NCI-H524 (cell line): ENCODE data around the gene ERAS.

ENCODE experiments used
- DNase-seq, 2 experiments: peaks; one replicate each; lab custom pipeline; 2025; lab: John Stamatoyannopoulos, UW

ERAS gene

GRCh38 chrX:48826135-48826875, at the start of gene ERAS:
TSS of gene ERAS (plus strand) at chrX:48826513. CDS start at chrX:48829124, 2,611 bp downstream.
- no peak for DNase-seq

GRCh38 chrX:48776818-48777439, 49.4 kb upstream of the ERAS start:
- DNase-seq = no peak

- DNase-seq = no peak
Observed at GRCh38 chrX:48779399-48779798, 46.9 kb upstream of the ERAS start.

DNA sequence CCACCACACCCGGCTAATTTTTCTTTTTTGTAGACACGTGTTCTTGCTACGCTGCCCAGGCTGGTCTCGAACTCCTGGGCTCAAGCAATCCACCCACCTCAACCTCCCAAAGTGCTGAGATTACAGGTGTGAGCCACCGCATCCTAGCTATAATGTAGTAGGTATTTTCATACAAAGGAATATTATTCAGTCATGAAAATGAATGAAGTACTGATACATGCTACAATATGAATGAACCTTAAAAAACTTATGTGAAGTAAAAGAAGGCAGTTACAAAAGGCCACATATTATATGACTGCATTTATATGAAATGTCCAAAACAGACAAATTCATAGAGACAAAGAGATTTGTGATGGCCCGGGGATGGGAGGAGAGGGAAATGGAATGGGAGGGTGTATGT, 44.6 kb upstream of the ERAS start:
- DNase-seq = no peak

DNA sequence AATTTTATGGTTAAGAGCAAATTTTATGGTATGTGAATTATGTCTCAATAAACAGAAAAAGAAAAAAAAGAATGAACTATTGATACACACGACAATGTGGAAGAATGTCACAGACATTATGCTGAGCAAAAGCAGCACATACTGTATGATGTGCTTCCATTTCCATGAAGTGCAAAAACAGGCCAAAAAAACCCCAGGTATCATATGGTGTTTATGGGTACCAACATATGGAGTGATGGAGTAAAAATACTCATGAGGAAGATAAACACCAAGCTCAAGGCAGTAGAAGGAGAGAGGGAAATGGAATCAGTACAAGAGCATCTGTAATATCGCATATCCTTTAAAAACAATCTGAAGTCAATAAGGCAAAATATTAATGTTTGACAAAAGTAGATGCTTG, 44.1 kb upstream of the ERAS start:
- no peak for DNase-seq

GRCh38 chrX:48782795-48783194, 43.5 kb upstream of the ERAS start:
- DNase-seq = no peak

DNA sequence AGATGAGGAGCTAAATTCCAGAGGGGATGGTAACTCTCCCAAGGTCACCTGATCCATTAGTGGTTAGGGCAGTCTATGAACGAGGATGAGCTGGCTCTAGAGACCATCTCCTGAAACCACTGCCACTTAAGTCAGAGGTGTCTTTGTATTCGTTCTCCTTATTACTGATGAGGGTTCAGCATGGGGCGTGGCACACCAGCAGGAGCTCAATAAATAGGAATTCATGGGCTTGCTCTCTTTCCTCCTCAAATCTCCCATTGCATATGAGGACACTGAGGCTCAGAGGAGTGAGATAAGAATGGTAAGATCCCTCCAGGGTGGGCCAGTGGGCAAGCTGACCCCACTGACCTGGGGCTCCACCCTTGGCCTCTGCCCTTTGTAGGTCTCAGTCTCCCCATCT, 41.6 kb upstream of the ERAS start:
- no peak for DNase-seq

DNA sequence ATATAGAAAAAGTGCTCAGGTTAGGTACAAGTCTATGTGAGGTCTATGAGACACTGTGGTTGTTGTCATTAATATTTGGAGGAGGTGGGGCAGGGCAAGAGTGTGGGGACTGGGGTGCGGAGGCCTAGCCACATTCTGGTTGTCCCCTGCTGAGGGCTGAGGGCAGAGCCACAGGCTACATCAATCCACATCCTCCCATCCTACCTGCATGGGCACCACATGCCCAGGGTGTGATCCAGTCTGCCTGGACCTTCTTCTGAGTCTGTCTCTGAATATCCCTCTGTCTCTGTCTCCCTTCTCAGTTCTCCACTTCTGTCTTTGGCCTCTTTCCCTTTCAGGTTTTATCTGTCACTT, 41.1 kb upstream of the ERAS start:
- no peak for DNase-seq

GRCh38 chrX:48785540-48786214, 40.6 kb upstream of the ERAS start:
- no peak for DNase-seq

GRCh38 chrX:48786341-48786800, 39.9 kb upstream of the ERAS start, which contains the start of gene GATA1:
TSS of gene GATA1 (plus strand) at chrX:48786590. CDS start at chrX:48791110, 4,520 bp downstream.
- no peak for DNase-seq

DNA sequence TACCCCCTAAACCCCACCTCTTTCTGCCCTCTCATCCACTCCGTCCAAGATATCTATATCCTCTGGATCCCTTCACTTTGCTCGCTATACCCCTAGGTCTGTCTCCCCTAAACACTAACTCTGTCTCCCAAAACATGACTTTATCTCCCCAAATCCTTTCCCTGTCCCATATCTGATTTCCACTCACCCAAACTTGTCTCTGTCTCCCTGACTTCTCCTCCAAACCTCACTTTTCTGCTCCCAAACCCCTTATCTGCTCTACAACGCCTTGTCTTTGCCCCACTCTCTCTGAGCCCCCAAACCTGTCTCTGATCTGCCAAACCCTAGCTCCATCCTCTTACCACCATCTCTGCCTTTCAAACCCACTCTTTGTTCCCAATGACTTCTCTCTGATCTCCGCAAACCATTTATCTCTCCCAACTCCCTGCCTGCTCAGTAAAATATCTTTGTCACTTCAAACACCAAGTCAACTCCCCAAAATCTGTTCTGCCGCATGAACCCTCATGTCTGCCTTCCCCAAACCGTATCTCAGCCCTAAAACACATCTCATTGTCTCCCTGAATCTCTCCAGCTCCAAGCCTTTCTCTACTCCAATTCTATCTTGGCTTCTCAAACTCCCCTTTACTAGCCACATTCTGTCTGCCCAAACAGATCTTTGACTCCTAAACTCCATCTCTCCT, 39.3 kb upstream of the ERAS start:
- no peak for DNase-seq

DNA sequence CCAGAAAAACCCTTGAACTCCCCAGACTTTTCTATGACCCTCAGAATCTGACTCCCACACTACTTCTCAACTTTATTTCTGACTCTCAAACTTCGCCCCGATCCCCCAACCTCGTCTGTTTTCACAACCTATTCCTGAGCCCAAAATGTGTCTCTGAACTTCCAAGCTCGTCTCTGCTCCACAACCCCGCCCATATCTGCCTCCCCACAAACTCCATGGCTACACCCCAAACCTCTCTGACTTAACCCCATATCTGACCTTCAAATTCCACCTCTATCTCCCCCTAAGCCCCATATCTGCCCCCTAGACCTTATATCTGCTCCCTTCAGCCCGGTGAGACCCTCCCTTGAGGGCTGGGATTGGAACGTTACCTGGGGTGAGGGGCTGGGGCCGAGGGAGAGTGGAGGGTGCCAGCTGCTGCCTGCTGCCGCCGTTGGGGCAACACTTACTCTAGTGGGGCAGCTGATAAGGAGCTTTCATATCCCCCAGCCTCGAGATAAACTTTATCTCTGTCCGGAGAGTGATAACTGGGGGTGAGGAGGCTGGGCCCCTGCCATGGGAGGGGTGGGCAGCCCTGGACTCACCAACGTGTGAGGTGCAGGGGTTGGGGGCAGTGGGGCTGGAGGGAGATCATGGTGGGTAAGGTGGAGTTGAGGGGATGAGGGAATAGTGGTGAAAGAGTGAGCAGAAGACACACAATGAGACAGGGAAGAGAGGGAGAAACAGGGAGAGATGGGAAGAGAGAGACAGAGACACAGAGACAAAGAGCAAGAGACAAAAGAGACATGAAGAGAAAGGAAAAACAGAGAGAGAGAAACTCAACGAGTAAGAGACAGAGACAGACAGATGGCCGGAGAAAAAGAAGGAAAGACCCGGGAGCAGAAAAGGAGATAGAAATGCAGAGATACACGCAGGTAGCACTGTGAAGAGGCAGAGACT, 38.5 kb upstream of the ERAS start:
- DNase-seq = no peak

DNA sequence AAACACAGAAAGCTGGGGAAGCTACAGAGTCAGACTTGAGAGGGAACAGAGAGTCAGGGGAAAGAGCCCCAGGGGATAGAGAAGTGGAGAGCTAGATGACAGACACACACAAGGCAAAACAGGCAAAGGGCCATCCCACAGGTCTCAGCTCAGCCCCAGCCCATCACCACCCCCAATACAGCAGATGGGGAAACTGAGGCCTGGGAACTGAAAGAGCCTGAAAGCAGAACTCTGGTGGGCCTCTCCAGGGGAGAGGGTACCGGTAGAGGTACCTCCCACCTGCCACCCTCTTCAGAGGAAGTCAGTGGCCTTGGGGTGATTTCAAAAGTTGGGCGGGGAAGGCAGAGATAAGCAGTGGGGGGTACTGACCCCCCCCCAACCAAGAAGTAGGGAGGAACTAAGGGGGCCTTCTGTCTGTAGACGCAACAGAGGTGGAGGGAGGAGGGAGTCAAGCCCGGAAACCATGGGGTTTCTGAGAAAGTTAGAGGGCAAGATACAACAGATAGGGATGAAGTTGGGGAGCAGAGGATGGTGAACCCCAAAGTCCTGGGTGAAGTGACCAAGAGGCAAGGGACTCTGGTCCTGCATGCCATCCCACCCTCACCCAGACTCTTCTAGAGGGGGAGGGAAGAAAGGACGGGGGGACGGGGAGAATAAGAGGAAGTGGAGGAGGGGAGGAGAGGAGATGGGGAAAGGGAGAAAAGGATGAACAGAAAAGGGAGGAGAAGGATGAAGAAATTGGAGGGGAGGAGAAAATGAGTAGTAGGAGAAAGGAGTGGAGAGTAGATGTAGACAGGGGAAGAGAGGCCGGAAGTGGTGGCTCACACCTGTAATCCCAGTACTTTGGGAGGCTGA, 36.7 kb upstream of the ERAS start:
- DNase-seq = no peak

- no peak for DNase-seq
Observed at GRCh38 chrX:48790477-48790876, 35.8 kb upstream of the ERAS start.

DNA sequence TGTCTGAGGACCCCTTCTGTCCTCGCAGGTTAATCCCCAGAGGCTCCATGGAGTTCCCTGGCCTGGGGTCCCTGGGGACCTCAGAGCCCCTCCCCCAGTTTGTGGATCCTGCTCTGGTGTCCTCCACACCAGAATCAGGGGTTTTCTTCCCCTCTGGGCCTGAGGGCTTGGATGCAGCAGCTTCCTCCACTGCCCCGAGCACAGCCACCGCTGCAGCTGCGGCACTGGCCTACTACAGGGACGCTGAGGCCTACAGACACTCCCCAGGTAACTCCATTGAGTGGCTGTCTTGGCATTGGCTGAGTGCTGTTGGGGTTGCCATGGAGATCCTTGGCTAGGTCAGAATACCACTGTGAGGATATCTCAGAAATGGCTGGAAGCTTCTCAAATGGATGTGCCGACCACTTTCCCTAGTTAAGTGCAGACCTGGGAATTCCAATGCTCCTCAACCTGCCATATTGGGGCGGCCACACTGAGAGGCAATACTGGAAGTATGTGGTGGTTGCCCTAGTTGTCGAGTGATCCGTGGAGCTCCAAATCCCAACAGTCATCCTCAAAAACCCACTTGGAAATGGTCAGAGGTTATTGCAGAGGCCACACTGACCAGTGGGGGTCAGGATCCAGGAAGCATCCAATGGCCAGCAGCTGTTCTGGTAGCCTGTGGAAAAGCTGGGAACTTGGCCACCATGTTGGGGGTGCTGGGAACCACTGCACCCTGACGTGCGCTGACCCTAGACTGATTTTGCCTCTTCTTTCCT, 35.1 kb upstream of the ERAS start:
- no peak for DNase-seq

GRCh38 chrX:48792219-48792618, 34.1 kb upstream of the ERAS start:
- DNase-seq = no peak

GRCh38 chrX:48793935-48794334, 32.4 kb upstream of the ERAS start:
- DNase-seq = no peak

GRCh38 chrX:48794340-48794910, 31.9 kb upstream of the ERAS start:
- DNase-seq = no peak

DNA sequence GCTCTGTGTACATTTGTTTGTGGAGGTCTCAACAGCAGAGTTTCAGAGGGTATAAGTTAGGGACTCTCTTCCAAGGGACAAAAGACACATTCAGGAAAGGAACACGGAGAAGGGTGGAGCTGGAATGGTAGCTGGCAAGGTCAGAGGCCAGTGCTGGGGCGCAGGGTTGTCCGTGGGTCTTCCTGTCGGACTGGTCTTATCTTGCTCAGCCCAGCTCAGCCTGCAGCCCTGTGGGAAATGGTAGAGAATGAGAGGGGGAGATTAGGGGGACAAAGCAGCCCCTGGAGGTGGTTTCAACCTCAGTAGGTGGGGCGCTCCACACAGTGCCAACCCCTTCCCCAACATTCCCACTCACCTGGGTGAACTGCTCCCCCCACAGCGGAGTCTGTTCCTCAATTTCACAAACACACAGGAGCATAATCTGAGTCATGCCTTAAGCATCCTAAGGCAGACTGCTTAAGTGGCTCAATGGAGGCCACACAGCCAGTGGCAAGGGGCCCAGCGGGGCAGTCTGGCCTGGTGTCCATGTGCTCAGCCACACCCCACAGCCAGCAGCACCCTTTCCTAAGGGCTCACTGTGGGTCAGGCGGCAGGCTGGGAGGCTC, 31.3 kb upstream of the ERAS start:
- DNase-seq = no peak
